Glutamatergic neuron (in vitro differentiated cells): ENCODE data around the gene CXXC5. TPM values are rescaled to one million over a fixed set of nuclear protein-coding genes. Genes with fewer than 3 reads are reported as not detected.

Experiments used
- DNase-seq: peaks from one replicate; pipeline ENCODE4 v3.0.0; 2022
- H3K27ac Mint-ChIP-seq: one replicate; pipeline ENCODE4 v1.8.0; 2020; ENCODE audit warnings: mild to moderate bottlenecking, mixed read lengths, inconsistent platforms; ENCODE audit not compliant: unreplicated experiment
- H3K27me3 Mint-ChIP-seq: one replicate; pipeline ENCODE4 v1.8.0; 2020; ENCODE audit warnings: mild to moderate bottlenecking, moderate library complexity, mixed read lengths, inconsistent platforms; ENCODE audit not compliant: unreplicated experiment
- H3K36me3 Mint-ChIP-seq: one replicate; pipeline ENCODE4 v1.8.0; 2020; ENCODE audit warnings: mild to moderate bottlenecking, mixed read lengths, inconsistent platforms; ENCODE audit not compliant: unreplicated experiment
- H3K4me1 Mint-ChIP-seq: one replicate; pipeline ENCODE4 v1.8.0; 2020; ENCODE audit warnings: mild to moderate bottlenecking, low read depth, mixed read lengths, inconsistent platforms; ENCODE audit not compliant: unreplicated experiment
- H3K4me3 Mint-ChIP-seq: one replicate; pipeline ENCODE4 v1.8.0; 2020; ENCODE audit warnings: mild to moderate bottlenecking, mixed read lengths, inconsistent platforms; ENCODE audit not compliant: unreplicated experiment
- H3K9me3 Mint-ChIP-seq: one replicate; pipeline ENCODE4 v1.8.0; 2020; ENCODE audit warnings: mild to moderate bottlenecking, moderate library complexity, mixed read lengths, inconsistent platforms; ENCODE audit not compliant: unreplicated experiment
- total RNA-seq: library from RNA; stranded (reverse); fragmentation: NEBNext Ultra II Directional; extraction: Animal tissue kit (Norgen Biotek cat#: 25700); gene quantifications from one replicate; pipeline ENCODE4 v1.2.1, GENCODE V29; 2021; ENCODE audit not compliant: unreplicated experiment
- TF ChIP-seq, protein P1 (sequence below): fragments of 200-600 bp; sonication (generic); IDR thresholded peaks from one replicate; pipeline ENCODE4 v1.5.0; 2021; ENCODE audit not compliant: partially characterized antibody, unreplicated experiment

Gene CXXC5
- total RNA-seq, 1 donor from 2014 or later = 130 TPM

GRCh38 chr5:139635606-139636206, 12.4 kb upstream of the CXXC5 start:
- Mint-ChIP-seq H3K36me3 (no peaks in the 10 kb centered on the region), H3K4me3 (peak overlapping the region; percentile 34), H3K9me3 (peaks cover 28% of the 10 kb centered on the region), H3K27ac (peak overlapping the region; percentile 92), H3K4me1 (peaks cover 57% of the 10 kb centered on the region), H3K27me3 (peaks cover 21% of the 10 kb centered on the region)
- TF ChIP-seq, protein P1, sequence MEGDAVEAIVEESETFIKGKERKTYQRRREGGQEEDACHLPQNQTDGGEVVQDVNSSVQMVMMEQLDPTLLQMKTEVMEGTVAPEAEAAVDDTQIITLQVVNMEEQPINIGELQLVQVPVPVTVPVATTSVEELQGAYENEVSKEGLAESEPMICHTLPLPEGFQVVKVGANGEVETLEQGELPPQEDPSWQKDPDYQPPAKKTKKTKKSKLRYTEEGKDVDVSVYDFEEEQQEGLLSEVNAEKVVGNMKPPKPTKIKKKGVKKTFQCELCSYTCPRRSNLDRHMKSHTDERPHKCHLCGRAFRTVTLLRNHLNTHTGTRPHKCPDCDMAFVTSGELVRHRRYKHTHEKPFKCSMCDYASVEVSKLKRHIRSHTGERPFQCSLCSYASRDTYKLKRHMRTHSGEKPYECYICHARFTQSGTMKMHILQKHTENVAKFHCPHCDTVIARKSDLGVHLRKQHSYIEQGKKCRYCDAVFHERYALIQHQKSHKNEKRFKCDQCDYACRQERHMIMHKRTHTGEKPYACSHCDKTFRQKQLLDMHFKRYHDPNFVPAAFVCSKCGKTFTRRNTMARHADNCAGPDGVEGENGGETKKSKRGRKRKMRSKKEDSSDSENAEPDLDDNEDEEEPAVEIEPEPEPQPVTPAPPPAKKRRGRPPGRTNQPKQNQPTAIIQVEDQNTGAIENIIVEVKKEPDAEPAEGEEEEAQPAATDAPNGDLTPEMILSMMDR = peak; percentile 65
- peak; percentile 59 for DNase-seq

GRCh38 chr5:139636207-139636792, 11.8 kb upstream of the CXXC5 start:
- Mint-ChIP-seq H3K27me3 (peaks cover 19% of the 10 kb centered on the region), H3K9me3 (peaks cover 28% of the 10 kb centered on the region), H3K36me3 (no peaks in the 10 kb centered on the region), H3K27ac (peak overlapping the region; percentile 92), H3K4me1 (peaks cover 62% of the 10 kb centered on the region), H3K4me3 (peak overlapping the region; percentile 34)
- TF ChIP-seq, protein P1 = no peak
- DNase-seq = no peak

DNA sequence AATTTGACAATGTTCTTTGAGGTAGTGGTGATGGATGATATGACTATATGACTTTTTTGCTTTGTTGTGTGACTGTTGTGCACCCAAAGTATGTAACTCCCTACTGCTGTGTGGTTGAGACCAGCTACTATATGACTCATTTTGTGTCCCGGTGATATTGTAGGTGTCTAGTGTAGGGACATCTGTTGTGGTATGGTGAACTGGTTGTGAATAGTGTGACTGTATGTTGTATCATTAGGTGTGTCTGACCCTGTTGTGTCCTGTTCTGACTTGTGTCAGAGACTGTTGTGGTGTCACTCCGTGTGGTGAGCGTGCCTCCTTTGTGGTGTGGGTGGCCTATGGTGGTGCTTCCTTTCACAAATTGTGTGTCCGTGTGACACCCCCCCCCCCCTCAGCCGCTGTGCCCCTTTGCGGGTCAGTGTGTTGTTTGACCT, 11.2 kb upstream of the CXXC5 start:
- Mint-ChIP-seq H3K27ac (peak overlapping the region; percentile 92), H3K4me1 (peaks cover 68% of the 10 kb centered on the region), H3K9me3 (peaks cover 31% of the 10 kb centered on the region), H3K36me3 (no peaks in the 10 kb centered on the region), H3K4me3 (peak overlapping the region; percentile 34), H3K27me3 (peaks cover 19% of the 10 kb centered on the region)
- no peak for DNase-seq
- TF ChIP-seq, protein P1 = peak; percentile 8

GRCh38 chr5:139637438-139638089, 10.6 kb upstream of the CXXC5 start:
- peaks cover 70% of the 10 kb centered on the region for H3K4me1 Mint-ChIP-seq
- H3K27me3 Mint-ChIP-seq = peaks cover 19% of the 10 kb centered on the region
- peaks cover 32% of the 10 kb centered on the region for H3K9me3 Mint-ChIP-seq
- H3K27ac Mint-ChIP-seq = peak overlapping the region; percentile 100
- peak overlapping the region; percentile 85 for H3K4me3 Mint-ChIP-seq
- TF ChIP-seq, protein P1 = peak; percentile 25
- DNase-seq = peak; percentile 94
- no peaks in the 10 kb centered on the region for H3K36me3 Mint-ChIP-seq

DNA sequence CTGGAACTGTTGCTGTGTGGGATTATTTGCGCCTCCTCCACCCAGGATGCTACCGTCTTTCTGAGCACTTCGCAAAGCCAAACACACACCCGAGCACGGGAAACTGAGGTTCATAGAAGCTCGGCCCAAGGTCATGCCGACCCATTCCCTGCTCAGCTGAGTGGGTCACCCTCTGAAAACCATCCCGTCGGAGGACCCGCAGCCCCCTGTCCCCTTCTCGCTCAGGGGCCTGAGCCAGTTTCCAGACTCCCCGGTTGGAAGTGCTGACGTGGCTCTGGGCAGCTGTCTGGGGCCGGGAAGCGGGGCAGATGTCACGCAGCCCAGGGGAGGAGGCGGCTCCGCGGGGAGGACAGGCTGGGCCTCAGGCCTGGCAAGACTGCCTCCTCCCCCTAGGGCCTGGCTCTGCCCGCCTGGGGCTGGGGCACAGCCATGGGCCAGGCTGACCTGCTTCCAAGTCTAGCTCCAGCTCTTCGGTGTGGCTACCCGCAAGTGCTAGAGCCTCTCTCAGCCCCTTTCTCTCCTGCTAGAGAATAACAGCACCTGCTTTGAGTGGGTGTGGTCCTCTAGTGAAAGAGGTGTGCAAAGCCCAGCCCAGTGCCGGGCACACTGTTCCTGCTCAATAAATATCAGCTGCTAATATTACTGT, 9.9 kb upstream of the CXXC5 start:
- peaks cover 18% of the 10 kb centered on the region for H3K27me3 Mint-ChIP-seq
- H3K4me3 Mint-ChIP-seq = peak overlapping the region; percentile 90
- peaks cover 70% of the 10 kb centered on the region for H3K4me1 Mint-ChIP-seq
- no peaks in the 10 kb centered on the region for H3K36me3 Mint-ChIP-seq
- DNase-seq = peak; percentile 88
- peaks cover 30% of the 10 kb centered on the region for H3K9me3 Mint-ChIP-seq
- H3K27ac Mint-ChIP-seq = peak overlapping the region; percentile 100
- TF ChIP-seq, protein P1 = no peak
